ENCODE data around the gene WHAMM. TPM values are rescaled to one million over a fixed set of nuclear protein-coding genes. Genes with fewer than 3 reads are reported as not detected.
A peak's percentile ranks its signal among the peaks of the same experiment; 100 is the strongest.

WHAMM gene
- polyA plus RNA-seq, 1 donor from 2014 or later: 3.4 TPM

- H3K4me1 Mint-ChIP-seq: no peaks in the 10 kb centered on the region
- no peak overlapping the region for H3K4me3 Mint-ChIP-seq
- H3K36me3 Mint-ChIP-seq: no peaks in the 10 kb centered on the region
- H3K27me3 Mint-ChIP-seq: peaks cover 4% of the 10 kb centered on the region
- peaks cover 3 to 11% (median 8%) of the 10 kb centered on the region in 3 donors for H3K9me3 Mint-ChIP-seq
- H3K27ac Mint-ChIP-seq: no peak overlapping the region
Measured at GRCh38 chr15:82790321-82790720, 19.1 kb upstream of the WHAMM start.

DNA sequence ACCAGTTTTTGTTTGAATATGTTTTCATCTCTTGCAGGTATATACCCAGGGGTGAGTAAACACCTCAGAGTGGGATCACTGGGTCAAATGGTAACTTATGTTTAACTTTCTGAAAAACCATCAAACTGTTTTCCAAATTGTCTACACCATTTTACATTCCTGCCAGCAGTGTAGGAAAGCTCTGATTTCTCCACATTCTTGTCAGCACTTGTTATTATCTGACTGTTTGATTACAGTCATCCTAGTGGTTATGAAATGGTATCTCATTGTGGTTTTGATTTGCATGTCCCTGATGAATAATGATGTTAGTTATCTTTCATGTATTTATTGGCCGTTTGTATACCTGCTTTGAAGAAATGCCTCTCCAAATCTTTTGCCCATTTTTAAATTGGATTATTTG, 17.4 kb upstream of the WHAMM start:
- no peaks in the 10 kb centered on the region for H3K36me3 Mint-ChIP-seq
- peaks cover under 1% of the 10 kb centered on the region for H3K27me3 Mint-ChIP-seq
- H3K4me1 Mint-ChIP-seq: no peaks in the 10 kb centered on the region
- H3K9me3 Mint-ChIP-seq: peaks cover 3 to 11% (median 8%) of the 10 kb centered on the region in 3 donors
- H3K27ac Mint-ChIP-seq: no peak overlapping the region
- H3K4me3 Mint-ChIP-seq: no peak overlapping the region

DNA sequence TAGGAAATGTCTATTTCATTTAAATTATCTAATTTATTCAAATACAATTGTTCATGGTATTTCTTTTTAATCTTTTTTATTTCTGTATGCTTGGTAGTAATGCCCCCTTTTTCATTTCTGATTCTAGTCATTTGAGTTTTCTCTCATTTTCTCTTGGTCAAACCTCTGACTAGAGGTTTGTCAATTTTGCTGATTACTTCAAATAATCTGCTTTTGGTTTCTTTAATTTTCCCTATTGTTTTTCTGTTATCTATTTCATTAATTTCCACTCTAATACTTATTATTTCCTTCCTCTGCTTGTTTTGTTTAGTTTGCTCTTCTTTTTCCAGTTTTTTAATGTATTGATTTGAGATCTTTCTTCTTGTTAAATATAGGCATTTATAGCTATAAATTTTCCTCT, 15.7 kb upstream of the WHAMM start:
- H3K36me3 Mint-ChIP-seq: no peaks in the 10 kb centered on the region
- no peak overlapping the region for H3K27ac Mint-ChIP-seq
- no peak overlapping the region for H3K4me3 Mint-ChIP-seq
- no peaks in the 10 kb centered on the region for H3K4me1 Mint-ChIP-seq
- H3K9me3 Mint-ChIP-seq: peaks cover 3 to 11% (median 8%) of the 10 kb centered on the region in 3 donors
- peaks cover 2% of the 10 kb centered on the region for H3K27me3 Mint-ChIP-seq

DNA sequence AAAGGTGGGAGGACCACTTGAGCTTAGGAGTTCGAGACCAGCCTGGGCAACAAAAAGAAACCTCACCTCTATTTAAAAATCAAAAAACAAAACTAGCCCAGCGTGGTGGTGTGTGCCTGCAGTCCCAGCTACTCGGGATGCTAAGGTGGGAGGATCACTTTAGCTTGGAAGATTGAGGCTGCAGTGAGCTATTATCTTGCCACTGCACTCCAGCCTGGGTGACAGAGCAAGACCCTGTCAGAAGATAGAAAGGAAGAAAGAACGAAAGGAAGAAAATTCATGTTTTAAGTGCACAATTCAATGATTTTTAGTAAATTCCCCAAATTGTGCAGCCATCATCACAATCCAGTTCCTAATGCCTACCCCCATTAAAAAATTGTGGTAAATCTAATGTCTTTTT, 11.3 kb upstream of the WHAMM start:
- H3K27me3 Mint-ChIP-seq: peaks cover 2% of the 10 kb centered on the region
- H3K4me3 Mint-ChIP-seq: no peak overlapping the region
- no peaks in the 10 kb centered on the region for H3K36me3 Mint-ChIP-seq
- peaks cover 3 to 8% (median 8%) of the 10 kb centered on the region in 3 donors for H3K9me3 Mint-ChIP-seq
- H3K27ac Mint-ChIP-seq: no peak overlapping the region
- no peaks in the 10 kb centered on the region for H3K4me1 Mint-ChIP-seq

DNA sequence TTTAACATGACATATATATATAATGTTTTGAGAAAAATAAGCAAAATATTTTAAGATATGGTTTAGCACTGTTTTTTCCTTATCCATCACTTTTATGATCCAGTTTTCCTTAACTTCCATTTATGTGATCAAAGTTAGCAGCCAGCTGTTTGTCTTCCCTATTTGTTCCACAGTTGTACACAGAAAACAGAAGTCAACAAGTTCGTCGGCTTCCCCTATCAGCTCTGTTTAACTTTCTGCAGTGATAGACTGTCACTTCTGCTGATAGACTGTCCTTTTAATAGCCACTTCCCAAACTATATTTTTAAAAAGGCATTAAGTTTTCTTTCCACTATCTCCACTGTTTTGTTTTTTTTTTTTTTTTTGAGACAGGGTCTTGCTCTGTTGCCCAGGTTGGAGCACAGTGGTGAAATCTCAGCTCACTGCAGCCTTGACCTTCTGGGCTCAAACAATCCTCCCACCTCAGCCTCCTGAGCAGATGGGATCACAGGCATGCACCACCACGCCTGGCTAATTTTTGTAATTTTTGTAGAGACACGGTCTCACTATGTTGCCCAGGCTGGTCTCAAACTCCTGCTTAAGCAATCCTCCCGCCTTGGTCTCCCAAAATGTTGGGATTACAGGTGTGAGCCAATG, 10.8 kb upstream of the WHAMM start:
- Mint-ChIP-seq H3K36me3 (no peaks in the 10 kb centered on the region), H3K4me3 (no peak overlapping the region), H3K4me1 (no peaks in the 10 kb centered on the region), H3K27me3 (peaks cover 2% of the 10 kb centered on the region), H3K27ac (no peak overlapping the region), H3K9me3 (peaks cover 3 to 8% (median 8%) of the 10 kb centered on the region in 3 donors)

DNA sequence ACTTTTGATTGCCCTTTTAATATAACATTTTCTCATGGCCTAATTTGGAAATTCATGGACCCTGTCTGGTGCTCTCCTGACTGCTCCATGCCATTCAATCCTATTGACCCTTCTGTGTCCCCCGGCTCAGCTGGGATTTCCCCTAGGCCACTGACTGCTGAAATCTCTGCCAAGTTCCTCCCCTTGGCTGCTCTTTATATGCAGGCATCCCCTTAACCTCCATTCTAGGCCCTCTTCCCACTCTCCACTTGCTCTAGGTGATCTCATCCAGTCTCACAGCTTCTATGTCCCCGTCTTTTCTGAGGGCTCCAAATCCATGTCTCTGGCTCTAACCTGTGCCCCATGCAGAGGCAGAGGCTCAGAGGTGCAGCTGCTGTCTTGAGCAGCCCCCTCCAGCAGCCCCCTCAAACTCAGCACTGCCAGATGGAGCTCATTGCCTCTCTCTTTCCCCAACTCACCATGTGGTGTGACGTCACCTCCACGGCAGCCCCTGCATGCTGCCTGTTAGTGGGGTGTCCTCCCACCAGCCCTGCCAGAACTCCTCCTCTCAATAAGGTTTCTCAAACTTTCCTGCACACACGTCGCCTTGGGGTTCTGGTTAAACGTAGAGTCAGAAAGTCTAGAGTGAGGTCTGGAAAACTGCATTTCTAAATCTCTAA, 10.1 kb upstream of the WHAMM start:
- Mint-ChIP-seq H3K4me1 (no peaks in the 10 kb centered on the region), H3K4me3 (no peak overlapping the region), H3K27ac (no peak overlapping the region), H3K36me3 (no peaks in the 10 kb centered on the region), H3K27me3 (peaks cover 2% of the 10 kb centered on the region), H3K9me3 (peaks cover 0 to 2% (median 2%) of the 10 kb centered on the region in 3 donors)

DNA sequence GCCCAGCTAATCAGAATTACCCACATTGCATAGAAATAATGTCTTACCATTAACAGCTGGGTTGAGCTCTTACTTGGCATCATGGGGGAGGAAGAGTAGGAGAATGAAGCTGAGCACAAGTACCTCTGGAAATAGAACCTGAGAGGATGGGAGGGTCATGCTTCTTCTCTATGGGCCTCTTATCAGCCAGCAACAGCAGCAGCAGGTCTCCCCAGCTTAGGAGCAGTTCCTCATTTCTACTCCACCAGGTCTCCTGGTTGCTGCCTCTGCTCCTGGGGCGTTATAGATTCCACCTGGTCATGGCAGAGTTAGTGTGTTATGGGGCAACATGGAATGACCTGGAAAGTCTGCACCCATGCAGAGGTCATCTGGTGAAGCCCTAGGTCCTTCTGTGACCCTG, 6.9 kb upstream of the WHAMM start:
- no peak overlapping the region for H3K27ac Mint-ChIP-seq
- peaks cover 2% of the 10 kb centered on the region for H3K27me3 Mint-ChIP-seq
- H3K9me3 Mint-ChIP-seq: no peaks in the 10 kb centered on the region
- peaks cover 14 to 20% (median 17%) of the 10 kb centered on the region in 3 donors for H3K4me1 Mint-ChIP-seq
- no peaks in the 10 kb centered on the region for H3K36me3 Mint-ChIP-seq
- no peak overlapping the region for H3K4me3 Mint-ChIP-seq

DNA sequence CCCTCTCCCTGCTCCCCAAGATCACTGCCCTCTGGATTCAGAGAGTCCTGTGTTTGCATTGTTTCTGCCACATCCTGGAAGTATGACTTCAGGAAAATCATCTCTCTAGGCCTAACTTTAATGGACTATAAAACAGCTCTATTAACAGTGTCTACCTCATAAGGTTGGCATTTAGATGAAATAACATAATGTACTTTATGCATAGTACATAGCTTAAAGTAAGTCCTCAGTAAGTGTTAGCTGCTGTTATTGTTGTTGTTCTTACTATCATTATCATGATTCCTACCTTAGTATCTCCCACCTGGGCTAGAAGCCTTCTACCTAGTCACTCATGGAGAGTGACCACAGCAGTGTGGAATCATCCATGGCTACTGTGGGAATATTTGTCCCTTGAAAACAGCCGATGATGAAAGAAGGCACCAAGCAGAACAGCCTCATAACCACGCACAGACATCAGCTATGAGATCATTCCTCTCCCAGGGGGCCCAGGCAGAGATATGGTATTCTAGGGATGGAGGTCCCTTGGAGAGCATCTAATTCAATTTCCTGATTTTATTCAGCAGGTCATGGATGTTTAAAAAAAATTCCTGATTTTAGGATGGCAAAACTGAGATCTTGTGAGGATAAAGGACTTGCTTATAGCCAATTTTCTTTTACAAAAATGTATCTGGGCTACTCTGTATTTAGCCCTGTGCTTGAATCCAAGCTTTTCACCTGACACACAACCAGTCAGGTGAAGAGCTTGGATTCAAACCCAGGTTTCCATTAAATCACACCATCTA, 5.4 kb upstream of the WHAMM start:
- peak overlapping the region in 1 of 3 donors; percentile 54 for H3K27ac Mint-ChIP-seq
- H3K9me3 Mint-ChIP-seq: no peaks in the 10 kb centered on the region
- no peaks in the 10 kb centered on the region for H3K27me3 Mint-ChIP-seq
- peaks cover 23 to 28% (median 23%) of the 10 kb centered on the region in 3 donors for H3K4me1 Mint-ChIP-seq
- H3K4me3 Mint-ChIP-seq: no peak overlapping the region
- no peaks in the 10 kb centered on the region for H3K36me3 Mint-ChIP-seq

- no peaks in the 10 kb centered on the region for H3K27me3 Mint-ChIP-seq
- peaks cover 24 to 32% (median 27%) of the 10 kb centered on the region in 3 donors for H3K4me1 Mint-ChIP-seq
- H3K4me3 Mint-ChIP-seq: no peak overlapping the region
- H3K27ac Mint-ChIP-seq: peak overlapping the region in 1 of 3 donors; percentile 54
- no peaks in the 10 kb centered on the region for H3K36me3 Mint-ChIP-seq
- no peaks in the 10 kb centered on the region for H3K9me3 Mint-ChIP-seq
Measured at GRCh38 chr15:82804575-82804949, 4.9 kb upstream of the WHAMM start.

GRCh38 chr15:82805994-82806406, 3.4 kb upstream of the WHAMM start, which contains the start of gene FSD2:
FSD2 (minus strand) TSS chr15:82806069; CDS start chr15:82787390, 18,679 bp downstream.
- Mint-ChIP-seq H3K27me3 (no peaks in the 10 kb centered on the region), H3K27ac (peak within 1 kb of the TSS; percentile 36 to 88 (median 48)), H3K36me3 (no peaks in the 10 kb centered on the region), H3K4me1 (peaks cover 30 to 36% (median 34%) of the 10 kb centered on the region in 3 donors), H3K4me3 (peak within 1 kb of the TSS in 3 of 4 donors; percentile 45 to 93 (median 78)), H3K9me3 (no peaks in the 10 kb centered on the region)

DNA sequence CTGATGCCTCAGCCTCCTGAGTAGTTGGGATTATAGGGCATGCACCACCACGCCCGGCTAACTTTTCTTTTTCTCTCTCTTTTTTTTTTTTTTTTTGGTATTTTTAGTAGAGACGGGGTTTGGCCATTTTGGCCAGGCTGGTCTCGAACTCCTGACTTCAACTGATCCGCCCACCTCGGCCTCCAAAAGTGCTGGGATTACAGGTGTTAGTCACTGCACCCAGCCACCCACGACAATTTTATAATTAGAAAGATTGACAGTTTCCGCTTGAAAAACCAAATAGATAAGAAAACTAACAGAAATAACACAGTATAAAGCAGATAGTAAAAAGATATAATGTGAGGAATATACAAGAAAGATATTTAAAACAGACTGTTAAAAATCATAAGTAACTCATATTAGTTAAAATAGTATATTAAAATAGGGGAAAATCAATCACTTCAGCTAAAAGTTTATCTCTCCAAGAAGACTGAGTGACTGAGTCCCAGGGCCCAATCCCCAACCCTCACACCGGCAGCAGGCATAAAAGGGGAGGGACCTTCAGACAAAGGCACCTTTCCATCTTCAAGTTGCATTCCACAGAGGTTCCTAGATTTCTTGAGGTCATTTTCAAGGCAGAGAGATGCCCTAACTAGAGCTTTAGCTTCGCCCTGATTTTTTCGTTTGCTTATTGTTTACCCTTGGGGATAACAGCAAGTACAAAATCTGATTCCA, 1.4 kb upstream of the WHAMM start:
- Mint-ChIP-seq H3K27ac (peak overlapping the region; percentile 4 to 96 (median 73)), H3K4me1 (peaks cover 42 to 50% (median 45%) of the 10 kb centered on the region in 3 donors), H3K36me3 (no peaks in the 10 kb centered on the region), H3K27me3 (no peaks in the 10 kb centered on the region), H3K4me3 (peak overlapping the region; percentile 56 to 94 (median 79)), H3K9me3 (no peaks in the 10 kb centered on the region)

- H3K4me3 Mint-ChIP-seq: peak overlapping the region; percentile 76 to 96 (median 88)
- no peaks in the 10 kb centered on the region for H3K27me3 Mint-ChIP-seq
- no peaks in the 10 kb centered on the region for H3K36me3 Mint-ChIP-seq
- peak overlapping the region; percentile 73 to 96 (median 90) for H3K27ac Mint-ChIP-seq
- H3K9me3 Mint-ChIP-seq: no peaks in the 10 kb centered on the region
- peaks cover 42 to 50% (median 45%) of the 10 kb centered on the region in 3 donors for H3K4me1 Mint-ChIP-seq
Measured at GRCh38 chr15:82808634-82809041, 790 bp upstream of the WHAMM start.

DNA sequence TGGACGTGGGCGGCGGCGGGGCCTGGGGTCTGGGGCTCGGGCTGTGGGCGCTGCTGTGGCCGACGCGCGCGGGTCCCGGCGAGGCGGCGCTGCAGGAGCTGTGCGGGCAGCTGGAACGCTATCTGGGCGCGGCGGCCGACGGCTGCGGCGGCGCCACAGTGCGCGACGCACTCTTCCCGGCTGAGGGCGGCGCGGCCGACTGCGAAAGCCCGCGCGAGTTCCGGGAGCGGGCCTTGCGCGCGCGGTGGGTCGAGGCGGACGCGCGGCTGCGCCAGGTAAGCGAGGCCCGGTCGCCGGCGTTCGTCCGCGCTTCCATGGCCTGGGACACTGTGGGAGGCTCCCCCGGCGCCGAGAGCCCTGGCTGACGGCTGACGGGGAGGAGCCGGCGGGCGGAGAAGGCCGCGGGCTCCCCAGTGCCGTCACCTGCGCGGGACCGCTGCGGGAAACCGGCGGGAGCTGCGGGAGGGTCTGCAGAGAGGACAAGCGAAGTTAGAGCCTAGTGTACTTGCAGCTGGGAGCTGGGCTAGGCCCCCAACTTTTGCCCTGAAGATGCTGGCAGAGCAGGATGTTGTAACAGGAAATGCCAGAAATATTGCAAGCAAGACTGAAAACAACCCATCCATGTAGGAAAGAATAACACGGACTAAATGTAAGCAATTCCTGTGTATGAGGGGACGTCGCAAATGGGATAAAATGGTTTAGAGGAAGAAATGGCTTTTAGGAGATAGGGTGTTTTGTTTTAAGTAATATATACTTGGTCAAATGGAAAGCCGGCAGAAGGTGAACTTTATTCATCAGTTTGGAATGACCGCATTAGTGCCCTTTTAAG, 847 bp downstream of the WHAMM start:
- no peaks in the 10 kb centered on the region for H3K36me3 Mint-ChIP-seq
- peak overlapping the region; percentile 93 to 98 (median 94) for H3K4me3 Mint-ChIP-seq
- peak overlapping the region; percentile 91 to 99 (median 93) for H3K27ac Mint-ChIP-seq
- H3K9me3 Mint-ChIP-seq: no peaks in the 10 kb centered on the region
- peaks cover 40 to 52% (median 47%) of the 10 kb centered on the region in 3 donors for H3K4me1 Mint-ChIP-seq
- no peaks in the 10 kb centered on the region for H3K27me3 Mint-ChIP-seq

DNA sequence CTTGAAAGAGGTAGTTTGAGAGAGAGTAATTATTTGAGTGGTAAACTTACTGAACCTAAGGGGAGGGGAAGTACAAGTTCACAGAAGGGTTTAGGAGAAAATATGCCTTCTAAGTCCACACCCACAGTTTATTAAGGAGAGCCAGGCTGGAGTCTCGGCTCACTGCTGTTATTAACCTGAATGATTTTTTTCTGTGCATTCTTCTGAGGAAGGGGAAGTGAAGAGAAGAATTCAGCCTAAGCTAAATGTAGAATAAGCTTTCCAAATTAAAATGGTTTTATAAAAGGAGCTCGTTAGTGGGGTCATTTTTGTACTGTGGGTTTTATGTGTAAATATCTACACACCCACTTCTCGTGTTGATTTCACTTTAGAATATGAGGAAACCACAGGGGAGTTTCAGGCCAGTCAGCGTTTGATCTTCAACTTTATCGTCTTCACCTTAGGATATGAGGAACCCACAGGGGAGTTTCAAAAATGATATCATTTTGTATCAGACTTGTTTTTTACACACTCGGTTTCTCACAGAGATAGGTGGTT, 1.5 kb downstream of the WHAMM start:
- no peaks in the 10 kb centered on the region for H3K36me3 Mint-ChIP-seq
- peaks cover 33 to 47% (median 44%) of the 10 kb centered on the region in 3 donors for H3K4me1 Mint-ChIP-seq
- H3K27ac Mint-ChIP-seq: peak overlapping the region; percentile 91 to 99 (median 93)
- H3K27me3 Mint-ChIP-seq: no peaks in the 10 kb centered on the region
- no peaks in the 10 kb centered on the region for H3K9me3 Mint-ChIP-seq
- H3K4me3 Mint-ChIP-seq: peak overlapping the region; percentile 93 to 98 (median 94)
